ENCODE results near the gene TRPV2. TPM values are rescaled to one million over a fixed set of nuclear protein-coding genes. Genes with fewer than 3 reads are reported as not detected.

The TRPV2 gene
- total and polyA plus RNA-seq, 2 experiments from 2014 or later: 1.7 to 3.2 TPM

- Mint-ChIP-seq H3K36me3 (ENCODE audit: low read depth) (peaks cover 2% of the 10 kb centered on the region; the same call in 1 of the 3 replicates), H3K27ac (no peak overlapping the region)
- TF ChIP-seq POLR2AphosphoS5 (IDR thresholded peaks at IDR 0.05; ENCODE audit: low read depth): no peak
- no peak for TF ChIP-seq CTCF (conservative IDR thresholded peaks at IDR 0.05; ENCODE audit: low read depth in 2 of 2)
These were observed 66.9 kb downstream of the TRPV2 start for GRCh38 chr17:16482253-16482652.

GRCh38 chr17:16483021-16483645 lies 67.8 kb downstream of the TRPV2 start:
- peaks cover 24% of the 10 kb centered on the region for H3K79me2 ChIP-seq (replicated peaks; ENCODE audit: insufficient read depth)
- ATAC-seq: no peak
- Mint-ChIP-seq H3K36me3 (ENCODE audit: low read depth) (peaks cover 2% of the 10 kb centered on the region; the same call in 1 of the 3 replicates), H3K4me3 (no peak overlapping the region), H3K9me3 (no peaks in the 10 kb centered on the region), H3K4me1 (peaks cover 73% of the 10 kb centered on the region), H3K27ac (no peak overlapping the region), H3K27me3 (ENCODE audit: insufficient read depth, low read depth, poor library complexity) (peaks cover 27% of the 10 kb centered on the region)
- no peak overlapping the region for H3K27ac ChIP-seq (ENCODE audit: low read depth)
- H3F3A ChIP-seq (replicated peaks; ENCODE audit: low read depth): peaks cover 19% of the 10 kb centered on the region; the same call in 1 of the 2 replicates
- no peak overlapping the region for H2AFZ ChIP-seq
- H3K27me3 ChIP-seq (ENCODE audit: insufficient read depth): no peaks in the 10 kb centered on the region
- H3K4me1 ChIP-seq (ENCODE audit: insufficient read depth): peaks cover 43% of the 10 kb centered on the region
- H4K20me1 ChIP-seq (replicated peaks; ENCODE audit: insufficient read depth): no peaks in the 10 kb centered on the region
- no peak for DNase-seq (ENCODE audit: low spot score)
- no peaks in the 10 kb centered on the region for H3K9me2 ChIP-seq (ENCODE audit: insufficient read depth)
- H3K36me3 ChIP-seq (ENCODE audit: insufficient read depth): no peaks in the 10 kb centered on the region; the same call in 1 of the 2 replicates
- no peak overlapping the region for H3K4me2 ChIP-seq
- no peak overlapping the region for H3K4me3 ChIP-seq
- TF ChIP-seq EZH2phosphoT487 (IDR thresholded peaks at IDR 0.05; ENCODE audit: unreplicated experiment) (no peak), REST (IDR thresholded peaks at IDR 0.05; ENCODE audit: unreplicated experiment) (no peak), ZNF462 (CRISPR knock-in tag; IDR thresholded peaks at IDR 0.05) (no peak), EZH2 (IDR thresholded peaks at IDR 0.05; ENCODE audit: low read depth, unreplicated experiment) (no peak), JUNB (IDR thresholded peaks at IDR 0.05; ENCODE audit: unreplicated experiment) (no peak), ZNF331 (CRISPR knock-in tag; IDR thresholded peaks at IDR 0.05; ENCODE audit: low read depth) (no peak), STAT1 (IDR thresholded peaks at IDR 0.05; ENCODE audit: unreplicated experiment) (no peak), CREB1 (CRISPR knock-in tag; IDR thresholded peaks at IDR 0.05; ENCODE audit: low read depth) (no peak)

More at GRCh38 chr17:16482253-16482652, 66.9 kb downstream of the TRPV2 start:
- Histone ChIP-seq H3K4me3 (no peak overlapping the region), H3K4me2 (no peak overlapping the region), H3K27me3 (ENCODE audit: insufficient read depth) (no peaks in the 10 kb centered on the region), H3K79me2 (replicated peaks; ENCODE audit: insufficient read depth) (peaks cover 17% of the 10 kb centered on the region), H3F3A (replicated peaks; ENCODE audit: low read depth) (peaks cover 13% of the 10 kb centered on the region; the same call in 1 of the 2 replicates), H3K4me1 (ENCODE audit: insufficient read depth) (peaks cover 41% of the 10 kb centered on the region), H3K27ac (ENCODE audit: low read depth) (no peak overlapping the region), H3K36me3 (ENCODE audit: insufficient read depth) (no peaks in the 10 kb centered on the region), H2AFZ (no peak overlapping the region), H4K20me1 (replicated peaks; ENCODE audit: insufficient read depth) (no peaks in the 10 kb centered on the region), H3K9me2 (ENCODE audit: insufficient read depth) (no peaks in the 10 kb centered on the region)
- Mint-ChIP-seq H3K9me3 (no peaks in the 10 kb centered on the region), H3K4me1 (peaks cover 71% of the 10 kb centered on the region), H3K4me3 (no peak overlapping the region), H3K27me3 (ENCODE audit: insufficient read depth, low read depth, poor library complexity) (peaks cover 26% of the 10 kb centered on the region)
- DNase-seq (ENCODE audit: low spot score) (no peak), ATAC-seq (no peak)

Measured in GM23338 (cell line).